H9 (cell line): ENCODE results near the gene RFX1. TPM values are rescaled to one million over a fixed set of nuclear protein-coding genes. Genes with fewer than 3 reads are reported as not detected.

Experiments used
- DNase-seq: peaks from one replicate; pipeline ENCODE4 v3.0.0-alpha.2; 2017
- H2AFZ ChIP-seq: one replicate; pipeline ENCODE4 v1.6.1; 2013; ENCODE audit warnings: mild to moderate bottlenecking, low read length, control low read depth, moderate library complexity
- H2AK5ac ChIP-seq: 2 replicates; pipeline ENCODE4 v1.6.1; 2013; ENCODE audit warnings: low read length, control low read depth, mixed read lengths; ENCODE audit not compliant: insufficient read length
- H2BK120ac ChIP-seq: one replicate; pipeline ENCODE4 v1.6.1; 2013; ENCODE audit warnings: low read depth, mild to moderate bottlenecking, low read length, control low read depth, inconsistent platforms; ENCODE audit not compliant: poor library complexity, severe bottlenecking
- H2BK12ac ChIP-seq: 2 replicates; pipeline ENCODE4 v1.6.1; 2013; ENCODE audit warnings: low read length, control low read depth, mixed read lengths, low read depth; ENCODE audit not compliant: insufficient read length
- H2BK15ac ChIP-seq: 2 replicates; pipeline ENCODE4 v1.6.1; 2013; ENCODE audit warnings: low read depth, low read length, control low read depth
- H2BK20ac ChIP-seq: one replicate; pipeline ENCODE4 v1.6.1; 2013; ENCODE audit warnings: low read depth, mild to moderate bottlenecking, low read length, control low read depth, inconsistent platforms; ENCODE audit not compliant: poor library complexity, severe bottlenecking
- H2BK5ac ChIP-seq: 2 replicates; pipeline ENCODE4 v1.6.1; 2013; ENCODE audit warnings: low read length, control low read depth, mixed read lengths; ENCODE audit not compliant: insufficient read length
- H3K14ac ChIP-seq: 2 replicates; pipeline ENCODE4 v1.6.1; 2013; ENCODE audit warnings: low read length, control low read depth; ENCODE audit not compliant: insufficient read depth
- H3K18ac ChIP-seq: 2 replicates; pipeline ENCODE4 v1.6.1; 2013; ENCODE audit warnings: low read depth, mild to moderate bottlenecking, mixed read lengths, low read length, control low read depth; ENCODE audit not compliant: insufficient read length
- H3K23ac ChIP-seq: 2 replicates; pipeline ENCODE4 v1.6.1; 2013; ENCODE audit warnings: low read length, control low read depth, mixed read lengths, low read depth; ENCODE audit not compliant: insufficient read length
- H3K23me2 ChIP-seq: 2 replicates; pipeline ENCODE4 v1.6.1; 2013; ENCODE audit warnings: low read depth, mild to moderate bottlenecking, mixed read lengths, low read length, control low read depth; ENCODE audit not compliant: insufficient read length, poor library complexity, severe bottlenecking
- H3K27ac ChIP-seq: 2 replicates; pipeline ENCODE4 v1.5.1; 2013; ENCODE audit warnings: low read length, control low read depth, mixed read lengths, low read depth; ENCODE audit not compliant: insufficient read length
- H3K27me3 ChIP-seq: 2 replicates; pipeline ENCODE4 v1.6.1; 2013; ENCODE audit warnings: low read length, control low read depth, inconsistent platforms; ENCODE audit not compliant: insufficient read depth
- H3K4ac ChIP-seq: 2 replicates; pipeline ENCODE4 v1.6.1; 2013; ENCODE audit warnings: low read depth, mild to moderate bottlenecking, control low read depth, inconsistent platforms, low read length, moderate library complexity
- H3K4me1 ChIP-seq: 2 replicates; pipeline ENCODE4 v1.6.1; 2013; ENCODE audit warnings: low read length, control low read depth, inconsistent platforms; ENCODE audit not compliant: insufficient read depth
- H3K4me2 ChIP-seq: 2 replicates; pipeline ENCODE4 v1.6.1; 2013; ENCODE audit warnings: low read length, control low read depth, mixed read lengths; ENCODE audit not compliant: insufficient read length, insufficient read depth
- H3K56ac ChIP-seq: 2 replicates; pipeline ENCODE4 v1.6.1; 2013; ENCODE audit warnings: low read depth, mild to moderate bottlenecking, mixed read lengths, low read length, control low read depth; ENCODE audit not compliant: insufficient read length
- H3K79me1 ChIP-seq: 2 replicates; pipeline ENCODE4 v1.6.1; 2013; ENCODE audit warnings: low read depth, mild to moderate bottlenecking, moderate library complexity, low read length, control low read depth, inconsistent platforms; ENCODE audit not compliant: insufficient read depth, poor library complexity, severe bottlenecking
- H3K79me2 ChIP-seq: 2 replicates; pipeline ENCODE4 v1.6.1; 2013; ENCODE audit warnings: low read length, control low read depth, inconsistent platforms; ENCODE audit not compliant: insufficient read depth
- H3K9ac ChIP-seq: 2 replicates; pipeline ENCODE4 v1.6.1; 2013; ENCODE audit warnings: low read length, control low read depth, mixed read lengths; ENCODE audit not compliant: insufficient read length; ENCODE audit errors: extremely low read depth
- H3K9me3 ChIP-seq: one replicate; pipeline ENCODE4 v1.6.1; 2013; ENCODE audit warnings: low read depth, low read length, inconsistent platforms; ENCODE audit not compliant: control insufficient read depth
- H3T11ph ChIP-seq: one replicate; pipeline ENCODE4 v1.6.1; 2013; ENCODE audit warnings: mild to moderate bottlenecking, low read length, control low read depth, inconsistent platforms
- H4K20me1 ChIP-seq: one replicate; pipeline ENCODE4 v1.6.1; 2013; ENCODE audit not compliant: control insufficient read depth, insufficient read length, insufficient read depth
- H4K5ac ChIP-seq: 2 replicates; pipeline ENCODE4 v1.6.1; 2013; ENCODE audit warnings: low read depth, mild to moderate bottlenecking, mixed read lengths, low read length, control low read depth; ENCODE audit not compliant: insufficient read length
- H4K8ac ChIP-seq: replicated peaks from 2 replicates; pipeline ENCODE4 v1.6.1; 2013; ENCODE audit warnings: low read length, control low read depth, mixed read lengths, low read depth; ENCODE audit not compliant: insufficient read length
- H4K91ac ChIP-seq: 2 replicates; pipeline ENCODE4 v1.6.1; 2013; ENCODE audit warnings: low read depth, mild to moderate bottlenecking, moderate library complexity, mixed read lengths, low read length, control low read depth; ENCODE audit not compliant: insufficient read length
- H3K27ac Mint-ChIP-seq, 3 experiments: 2 replicates in 2 of 3; 3 replicates in 1 of 3; pipeline ENCODE4 v1.8.0; 2020 to 2021; ENCODE audit warnings: mixed read lengths in 3 of 3, mild to moderate bottlenecking in 1 of 3, moderate library complexity in 1 of 3
- H3K27me3 Mint-ChIP-seq: 2 replicates; pipeline ENCODE4 v1.8.0; 2021; ENCODE audit warnings: low read depth, mild to moderate bottlenecking, moderate library complexity, mixed read lengths
- H3K36me3 Mint-ChIP-seq, 3 experiments: 2 replicates in 2 of 3; 3 replicates in 1 of 3; pipeline ENCODE4 v1.8.0; 2020 to 2021; ENCODE audit warnings: low read depth in 3 of 3, mixed read lengths in 3 of 3; ENCODE audit not compliant: insufficient read depth in 1 of 3
- H3K4me1 Mint-ChIP-seq, 2 experiments: 2 replicates each; pipeline ENCODE4 v1.8.0; 2020; ENCODE audit warnings: mixed read lengths in 2 of 2
- H3K4me3 Mint-ChIP-seq, 2 experiments: 2 replicates in 1 of 2; 3 replicates in 1 of 2; pipeline ENCODE4 v1.8.0; 2020 to 2021; ENCODE audit warnings: mild to moderate bottlenecking in 2 of 2, mixed read lengths in 2 of 2, moderate library complexity in 1 of 2
- H3K9me3 Mint-ChIP-seq, 2 experiments: 2 replicates in 1 of 2; 3 replicates in 1 of 2; pipeline ENCODE4 v1.8.0; 2020; ENCODE audit warnings: mild to moderate bottlenecking in 2 of 2, mixed read lengths in 2 of 2, moderate library complexity in 1 of 2
- CTCF ChIP-seq: fragments of 200-600 bp; sonication (generic); conservative IDR thresholded peaks from 3 replicates; pipeline ENCODE4 v1.8.0; 2021; ENCODE audit warnings: antibody characterized with exemption, mild to moderate bottlenecking
- WGBS: extraction: QIAGEN DNeasy Blood & Tissue Kit; methylation state at CpG from one replicate; pipeline ENCODE4 v1.1.7; 2013; ENCODE audit warnings: missing lambda C conversion rate, low lambda C conversion rate, mixed read lengths; ENCODE audit not compliant: insufficient read length; ENCODE audit errors: extremely low coverage; 5-methylcytosine and 5-hydroxymethylcytosine counted together
- total RNA-seq: library from RNA; stranded (reverse); gene quantifications from 2 replicates; pipeline ENCODE4 v1.2.1, GENCODE V29; 2021

Gene RFX1
- total RNA-seq, 1 experiment from 2014 or later, result 21.4 TPM

DNA sequence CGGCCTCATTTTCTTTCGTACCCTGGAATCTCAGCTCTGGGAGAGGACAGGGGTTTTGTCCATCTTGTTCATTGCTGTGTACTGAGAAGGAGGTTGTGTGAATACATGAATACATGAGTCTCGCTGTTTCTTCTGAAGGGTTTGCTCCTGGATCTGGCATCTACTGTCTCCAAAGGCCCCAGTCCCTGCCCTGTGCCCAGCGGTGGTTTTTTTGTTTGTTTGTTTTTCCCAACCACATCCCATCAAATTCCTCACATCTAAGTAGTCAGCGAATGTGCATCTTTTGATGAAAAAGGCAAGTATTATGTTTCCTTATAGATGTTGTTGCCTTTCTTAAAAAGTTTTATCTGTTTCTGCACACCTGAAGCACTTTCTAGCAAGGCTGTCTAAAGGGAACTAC, 41.3 kb downstream of the RFX1 start:
- WGBS, result no CpG with 5 or more reads among the region's 5 CpGs
- no peak for TF ChIP-seq CTCF

More for the DNA sequence above, 41.3 kb downstream of the RFX1 start:
- no peaks in the 10 kb centered on the region for H3K79me2 ChIP-seq
- H3K9me3 ChIP-seq, result no peaks in the 10 kb centered on the region
- Mint-ChIP-seq H3K36me3 (peaks cover 21 to 51% (median 35%) of the 10 kb centered on the region in 3 experiments; a peak in 6 of 7 replicates), H3K27me3 (no peaks in the 10 kb centered on the region), H3K4me1 (peaks cover 4 to 6% of the 10 kb centered on the region in 2 experiments; a peak in 3 of 4 replicates), H3K27ac (no peak overlapping the region), H3K4me3 (no peak overlapping the region), H3K9me3 (no peaks in the 10 kb centered on the region)
- no peak overlapping the region for H3K56ac ChIP-seq
- no peak overlapping the region for H2BK120ac ChIP-seq
- no peak overlapping the region for H2BK12ac ChIP-seq
- H2BK20ac ChIP-seq, result no peak overlapping the region
- no peak overlapping the region for H3K4me2 ChIP-seq
- no peak overlapping the region for H2AK5ac ChIP-seq
- no peak overlapping the region for H4K8ac ChIP-seq
- no peak overlapping the region for H4K5ac ChIP-seq
- H2BK5ac ChIP-seq, result no peak overlapping the region
- H3K4ac ChIP-seq, result no peak overlapping the region
- no peak overlapping the region for H4K91ac ChIP-seq
- DNase-seq, result no peak
- no peak overlapping the region for H2AFZ ChIP-seq
- H3T11ph ChIP-seq, result no peak overlapping the region
- no peaks in the 10 kb centered on the region for H3K23me2 ChIP-seq
- no peaks in the 10 kb centered on the region for H3K4me1 ChIP-seq
- no peak overlapping the region for H3K18ac ChIP-seq
- no peak overlapping the region for H3K27ac ChIP-seq
- H3K23ac ChIP-seq, result no peak overlapping the region
- no peaks in the 10 kb centered on the region for H3K27me3 ChIP-seq
- no peak overlapping the region for H3K9ac ChIP-seq
- no peak overlapping the region for H2BK15ac ChIP-seq
- H3K14ac ChIP-seq, result no peak overlapping the region
- no peaks in the 10 kb centered on the region for H3K79me1 ChIP-seq
- no peaks in the 10 kb centered on the region for H4K20me1 ChIP-seq
